ENCODE data around the gene WDR20.
"Not testable (repeated sequence)": the region's sequence is repeated elsewhere in the genome, so short reads cannot be mapped to it uniquely, and the experiment has no call there.

- not testable (repeated sequence) for TF ChIP-seq FOSL2 (IDR thresholded peaks at IDR 0.05; ENCODE audit: borderline replicate concordance, low read depth); TAF1 (IDR thresholded peaks at IDR 0.05; ENCODE audit: borderline replicate concordance, low read depth, low read length); CTCF (IDR thresholded peaks at IDR 0.05); RXRA (IDR thresholded peaks at IDR 0.05; ENCODE audit: borderline replicate concordance, low read depth); CHD2 (IDR thresholded peaks at IDR 0.05; ENCODE audit: low read length, partially characterized antibody); NRF1 (IDR thresholded peaks at IDR 0.05; ENCODE audit: low read depth, low read length); REST (IDR thresholded peaks at IDR 0.05; ENCODE audit: low read depth, low read length); EP300 (IDR thresholded peaks at IDR 0.05; ENCODE audit: borderline replicate concordance in 1 of 2, low read depth in 1 of 2, low read length in 1 of 2); RCOR1 (IDR thresholded peaks at IDR 0.05; ENCODE audit: low read length); JUND (IDR thresholded peaks at IDR 0.05); POLR2AphosphoS5 (IDR thresholded peaks at IDR 0.05; ENCODE audit: low read depth, low read length)
Measured at GRCh38 chr14:102134719-102135118, 5.0 kb upstream of the WDR20 start.
